Measurements from ENCODE around the gene MYRFL.

Gene MYRFL

GRCh38 chr12:69886109-69886508, 61.1 kb downstream of the MYRFL start:
- DNase-seq (ENCODE audit: low spot score), result no peak
- no peak for TF ChIP-seq CTCF (IDR thresholded peaks at IDR 0.05; ENCODE audit: extremely low read depth, insufficient read depth, missing control alignments)
- in situ Hi-C loops (cut with MboI; ENCODE audit: low pct_unique_long_range_greater_than_20kb, low sequenced_read_pairs, unreplicated experiment), result loop anchor here (10.0 kb wide), 1 partner anchor 839 kb away; no protein-coding TSS in a partner anchor

- TF ChIP-seq CTCF (IDR thresholded peaks at IDR 0.05; ENCODE audit: extremely low read depth, insufficient read depth, missing control alignments), result no peak
- DNase-seq (ENCODE audit: low spot score), result no peak
- in situ Hi-C loops (cut with MboI; ENCODE audit: low pct_unique_long_range_greater_than_20kb, low sequenced_read_pairs, unreplicated experiment), result loop anchor here (10.0 kb wide), 1 partner anchor 838 kb away; no protein-coding TSS in a partner anchor
These were observed 61.7 kb downstream of the MYRFL start for GRCh38 chr12:69886715-69887114.

- in situ Hi-C loops (cut with MboI; ENCODE audit: low pct_unique_long_range_greater_than_20kb, low sequenced_read_pairs, unreplicated experiment), result loop anchor here (10.0 kb wide), 1 partner anchor 836 kb away; no protein-coding TSS in a partner anchor
- TF ChIP-seq CTCF (IDR thresholded peaks at IDR 0.05; ENCODE audit: extremely low read depth, insufficient read depth, missing control alignments), result no peak
- DNase-seq (ENCODE audit: low spot score), result no peak
These were observed 63.9 kb downstream of the MYRFL start for GRCh38 chr12:69888901-69889300.

- in situ Hi-C loops (cut with MboI; ENCODE audit: low pct_unique_long_range_greater_than_20kb, low sequenced_read_pairs, unreplicated experiment), result no loop called here
- TF ChIP-seq CTCF (IDR thresholded peaks at IDR 0.05; ENCODE audit: extremely low read depth, insufficient read depth, missing control alignments), result no peak
- DNase-seq (ENCODE audit: low spot score), result no peak
These were observed 69.9 kb downstream of the MYRFL start for GRCh38 chr12:69894800-69895383.

GRCh38 chr12:69896653-69897381, 71.8 kb downstream of the MYRFL start:
- no peak for TF ChIP-seq CTCF (IDR thresholded peaks at IDR 0.05; ENCODE audit: extremely low read depth, insufficient read depth, missing control alignments)
- in situ Hi-C loops (cut with MboI; ENCODE audit: low pct_unique_long_range_greater_than_20kb, low sequenced_read_pairs, unreplicated experiment), result no loop called here
- DNase-seq (ENCODE audit: low spot score), result no peak

- DNase-seq (ENCODE audit: low spot score), result no peak
- in situ Hi-C loops (cut with MboI; ENCODE audit: low pct_unique_long_range_greater_than_20kb, low sequenced_read_pairs, unreplicated experiment), result no loop called here
- no peak for TF ChIP-seq CTCF (IDR thresholded peaks at IDR 0.05; ENCODE audit: extremely low read depth, insufficient read depth, missing control alignments)
These were observed 72.7 kb downstream of the MYRFL start for GRCh38 chr12:69897744-69898143.
